ENCODE measurements around the gene NEDD9.

NEDD9 gene

DNA sequence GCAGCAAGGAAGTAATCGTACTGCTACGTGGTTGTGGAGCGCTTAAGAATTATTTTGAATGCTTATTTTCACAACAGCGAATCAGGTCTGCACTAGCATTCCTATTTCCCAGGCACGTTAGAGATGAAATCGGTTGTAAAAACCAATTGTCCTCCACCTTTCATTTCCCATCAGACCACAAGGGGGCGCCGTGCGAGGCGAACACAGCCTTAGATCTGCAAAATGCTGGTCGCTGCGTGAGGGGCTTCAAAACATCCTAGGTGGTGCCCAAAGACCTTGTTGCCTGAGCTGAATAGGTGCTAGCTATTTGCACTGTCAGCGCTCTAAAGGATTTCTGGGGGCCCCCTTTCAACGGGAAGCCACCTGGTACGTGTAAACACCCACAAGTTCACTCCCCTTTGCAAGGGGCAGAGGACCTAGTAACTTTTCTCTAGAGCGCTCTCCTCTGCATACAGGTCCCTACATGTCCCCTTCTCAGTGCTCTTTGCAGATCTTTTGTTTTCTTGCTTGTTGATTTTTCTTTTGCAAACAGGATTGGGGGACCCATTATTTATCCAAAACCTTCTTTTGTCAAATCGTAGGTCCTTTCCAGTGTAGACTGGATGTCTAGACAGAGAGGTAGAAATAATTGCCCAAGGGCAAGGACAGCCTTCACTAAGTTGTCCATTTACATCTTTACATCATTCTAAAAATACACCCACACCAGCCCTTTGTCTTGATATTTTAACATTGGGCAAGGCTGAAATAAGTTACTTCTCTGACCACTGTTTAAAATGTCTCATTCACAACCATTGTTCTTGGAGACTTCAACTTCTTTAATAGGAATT is 59.8 kb downstream of the NEDD9 start:
- no peak for DNase-seq

DNA sequence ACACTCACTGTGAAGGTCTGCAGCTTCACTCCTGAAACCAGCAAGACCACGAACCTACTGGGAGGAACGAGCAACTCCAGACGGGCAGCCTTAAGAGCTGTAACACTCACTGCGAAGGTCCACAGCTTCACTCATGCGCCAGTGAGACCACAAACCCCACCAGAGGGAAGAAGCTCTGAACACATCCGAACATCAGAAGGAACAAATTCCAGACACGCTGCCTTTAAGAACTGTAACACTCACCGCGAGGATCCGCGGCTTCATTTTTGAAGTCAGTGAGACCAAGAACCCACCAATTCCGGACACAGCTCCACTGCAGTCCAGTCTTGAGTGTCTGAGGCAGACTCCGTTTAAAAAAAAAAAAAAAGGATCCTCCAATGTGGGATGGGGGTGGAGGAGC is 60.5 kb downstream of the NEDD9 start:
- no peak for DNase-seq

DNA sequence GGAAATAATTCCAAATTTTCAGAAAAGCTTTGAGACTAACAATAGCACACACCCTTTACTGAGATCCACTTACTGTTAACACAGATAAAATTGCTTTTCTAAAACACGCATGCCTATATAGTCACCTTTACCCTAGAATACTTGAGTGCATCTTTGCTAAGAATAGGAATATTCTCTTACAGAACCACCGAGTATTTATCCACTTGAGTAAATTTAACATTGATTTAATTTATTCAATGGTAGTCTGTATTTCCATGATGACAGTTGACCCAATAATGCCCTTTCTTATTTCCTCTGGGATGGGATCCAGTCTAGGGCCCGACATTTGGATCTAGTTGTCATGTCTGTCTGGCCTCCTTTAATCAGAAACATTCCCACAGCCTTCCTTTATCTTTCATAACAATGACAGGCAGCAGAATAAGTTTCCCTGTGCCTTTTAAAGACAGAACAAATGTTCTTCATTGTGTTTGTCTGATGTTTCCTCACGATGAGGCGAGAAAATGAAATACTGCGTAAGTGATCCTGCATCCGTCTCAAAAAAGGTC is 64.3 kb downstream of the NEDD9 start:
- no peak for DNase-seq

DNA sequence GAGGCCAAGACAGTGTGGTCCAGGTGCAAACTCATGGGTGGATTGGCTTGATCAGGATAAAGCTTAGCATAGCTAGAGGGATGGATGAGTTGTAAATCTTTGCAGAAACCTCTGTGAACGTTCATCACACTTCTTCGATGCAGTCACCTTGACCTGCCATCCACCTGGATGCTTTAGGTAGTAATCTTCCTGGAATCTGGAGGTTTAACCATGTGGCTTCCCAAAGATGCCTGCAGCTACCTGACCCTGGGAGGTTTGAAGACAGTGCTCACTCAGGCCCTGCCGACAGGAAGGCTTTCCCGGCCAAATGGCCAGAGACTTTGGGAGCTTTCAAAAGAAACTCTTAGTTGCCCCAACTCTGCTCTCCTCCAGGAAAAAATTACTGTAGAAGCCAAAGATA is 65.5 kb downstream of the NEDD9 start:
- DNase-seq: no peak

DNA sequence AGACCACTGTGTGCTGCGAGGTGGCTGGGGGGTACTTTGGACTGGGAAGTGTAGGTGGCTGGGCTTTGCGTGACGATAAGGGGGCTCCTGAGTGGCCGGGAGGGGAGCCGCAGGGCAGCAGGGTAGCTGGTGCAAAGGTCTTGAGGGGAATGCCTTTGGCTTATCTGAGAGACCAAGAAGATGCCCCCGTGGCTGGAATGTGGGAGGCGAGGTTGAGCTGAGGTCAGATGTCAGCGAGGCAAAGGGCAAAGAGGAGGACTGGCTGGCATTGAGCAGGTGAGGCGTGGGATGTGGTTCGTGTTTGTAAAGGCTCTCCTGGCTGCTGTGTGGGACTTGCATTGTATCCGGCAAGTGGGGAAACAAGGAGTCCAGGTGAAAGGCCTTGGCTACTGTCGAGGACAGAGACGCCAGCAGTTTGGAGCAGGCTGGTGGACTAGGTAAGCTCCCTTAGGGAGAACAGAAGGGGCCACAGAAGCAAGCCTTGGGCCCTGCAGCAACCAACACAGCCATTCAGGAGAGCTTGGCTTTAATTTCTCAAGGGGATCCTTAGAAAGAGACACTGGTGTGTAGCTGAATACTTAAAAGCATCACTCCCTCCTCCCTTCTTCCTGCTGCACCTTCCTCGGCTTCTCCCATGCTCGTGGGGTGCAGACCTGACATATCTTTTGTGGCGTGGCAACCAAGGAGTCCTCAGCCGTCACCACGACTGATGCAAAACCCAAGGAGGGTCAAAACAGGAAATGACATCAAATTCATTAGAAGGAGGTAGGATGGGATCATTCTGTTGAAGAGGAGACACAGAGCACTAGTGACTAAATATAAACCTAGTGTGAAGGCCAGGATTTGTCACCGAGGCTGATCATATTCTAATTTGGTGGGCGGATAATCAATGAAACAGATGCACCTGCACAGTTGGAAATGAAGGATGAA is 67.5 kb downstream of the NEDD9 start:
- DNase-seq: no peak

DNA sequence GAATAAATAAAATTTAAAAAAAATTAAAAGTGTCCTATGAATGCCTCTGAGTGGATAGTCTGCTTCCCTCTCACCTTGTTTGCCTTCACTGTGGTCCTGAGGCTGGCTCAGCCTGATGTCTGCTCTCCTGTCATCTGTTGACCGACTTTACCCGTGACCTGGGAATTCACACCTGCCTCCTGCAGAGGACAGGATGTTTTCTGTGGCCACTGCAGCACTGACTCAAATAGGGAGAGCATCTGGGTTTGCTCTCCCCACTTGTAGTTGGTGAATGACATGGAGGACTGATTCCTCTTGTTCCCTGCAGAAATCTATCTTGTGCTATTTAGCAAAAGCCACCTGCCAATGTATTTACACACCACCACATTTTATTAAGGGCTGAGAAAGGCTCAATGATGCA is 68.5 kb downstream of the NEDD9 start:
- DNase-seq: no peak

DNA sequence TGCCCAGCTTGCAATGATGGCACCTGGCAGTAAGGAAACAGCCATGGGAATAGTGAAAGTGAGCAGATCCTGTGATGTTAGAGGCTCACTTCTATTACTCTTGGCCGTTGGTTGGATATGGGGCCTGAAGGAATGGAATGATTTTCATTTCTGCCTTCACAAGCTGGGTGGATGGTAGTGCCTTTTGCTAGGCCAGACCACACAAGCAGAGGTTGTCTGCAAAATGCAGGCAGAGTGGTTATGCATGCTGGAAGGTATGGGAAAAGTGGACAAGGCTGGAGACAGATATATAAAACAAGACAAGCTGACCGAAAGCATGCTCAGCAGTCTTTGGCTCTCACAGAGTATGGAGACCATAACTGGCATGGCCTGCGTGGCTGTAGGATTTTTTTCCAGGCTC is 70.2 kb downstream of the NEDD9 start:
- no peak for DNase-seq

DNA sequence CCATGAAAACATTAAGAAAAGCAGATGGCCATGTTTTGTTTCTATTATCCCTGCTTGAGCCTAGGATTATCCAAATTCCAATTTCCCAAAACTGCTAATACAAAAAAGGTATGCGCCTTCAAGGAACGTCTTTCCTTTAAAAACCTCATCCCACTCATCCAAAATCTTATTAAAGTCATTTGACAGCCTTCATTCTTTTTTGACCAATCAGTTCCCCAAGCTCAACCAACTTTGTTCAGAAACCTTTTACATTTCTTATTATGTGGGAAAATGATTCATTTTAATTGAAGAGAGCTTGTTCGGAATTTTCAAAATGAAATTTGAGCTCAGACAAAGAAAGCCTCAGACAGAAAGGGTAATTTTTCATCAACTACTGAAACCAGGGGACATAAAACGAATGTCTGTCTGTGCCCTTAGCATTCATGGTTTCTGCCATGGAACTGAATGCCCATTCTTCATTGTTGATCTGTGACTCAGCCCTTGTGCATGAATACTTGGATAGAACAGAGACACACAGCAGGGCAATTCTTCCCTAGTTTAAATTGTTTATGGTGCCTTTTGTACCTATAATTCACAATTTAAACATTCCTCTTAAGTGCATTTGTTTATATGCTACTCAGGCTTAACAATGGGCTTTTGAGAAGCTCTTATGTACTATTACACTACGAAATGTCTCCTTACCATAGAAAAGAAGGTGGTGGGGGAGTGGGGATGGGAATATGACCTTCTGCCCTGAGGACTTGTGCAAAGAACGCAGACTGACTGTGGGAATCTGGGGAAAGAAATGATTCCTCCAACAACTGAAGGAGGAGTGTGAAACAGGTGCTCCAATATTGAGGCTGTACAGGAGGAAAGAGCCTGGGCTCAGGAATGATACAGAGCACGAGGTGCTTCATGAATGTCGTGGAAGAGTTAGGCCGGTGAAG is 71.2 kb downstream of the NEDD9 start:
- no peak for DNase-seq

DNA sequence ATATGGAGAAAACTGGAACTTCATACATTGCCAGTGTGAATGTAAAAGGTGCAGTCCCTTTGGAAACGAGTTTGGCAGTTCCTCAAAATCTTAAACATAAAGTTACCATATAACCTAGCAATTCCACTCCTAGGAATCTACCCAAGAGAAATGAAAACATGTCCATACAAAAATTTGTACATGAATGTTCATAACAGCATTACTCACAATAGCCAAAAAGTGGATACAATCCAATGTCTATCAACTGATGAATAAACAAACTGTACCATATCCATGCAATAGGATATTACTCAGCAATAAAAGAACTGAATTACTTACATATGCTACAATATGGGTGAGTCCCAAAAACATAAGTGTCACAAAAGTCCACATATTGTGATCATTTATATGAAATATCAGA is 72.3 kb downstream of the NEDD9 start:
- no peak for DNase-seq

DNA sequence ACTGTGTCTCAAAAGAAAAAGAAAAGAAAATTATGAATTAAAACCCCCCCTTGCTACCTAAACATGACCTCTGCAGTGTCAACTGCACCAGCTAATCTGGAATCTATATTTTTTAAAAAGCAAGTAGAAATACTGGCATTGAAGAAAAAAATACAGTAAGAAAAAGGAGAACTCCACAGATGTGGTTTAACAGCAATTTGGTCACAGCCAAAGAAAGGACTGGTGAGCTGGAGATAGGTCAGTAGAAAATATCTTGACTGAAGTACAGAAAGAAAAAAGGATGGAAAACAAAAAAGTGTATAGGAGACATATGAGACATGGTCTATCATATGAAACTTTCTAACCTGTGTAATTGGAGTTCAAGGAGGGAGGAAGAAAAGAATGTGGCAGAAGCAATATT is 76.9 kb downstream of the NEDD9 start:
- DNase-seq: no peak

DNA sequence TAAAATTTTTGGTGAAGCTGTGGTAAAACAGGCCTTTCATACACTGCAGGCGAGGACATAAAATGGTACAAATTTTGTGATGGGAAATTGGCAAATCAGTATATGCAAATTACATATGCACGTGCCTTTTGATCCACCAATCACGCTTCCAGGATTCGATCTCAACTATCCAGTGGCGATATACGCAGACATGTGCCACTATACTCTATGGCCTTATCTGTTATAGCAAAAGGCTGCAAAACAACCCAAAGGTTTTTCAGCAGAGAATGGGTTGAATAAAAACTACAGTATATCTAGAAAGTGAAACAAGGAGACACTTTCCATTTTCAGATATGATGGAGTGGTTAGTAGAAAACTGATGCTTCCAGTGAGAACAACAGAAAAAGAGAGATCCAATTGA is 79.0 kb downstream of the NEDD9 start:
- DNase-seq: no peak

DNA sequence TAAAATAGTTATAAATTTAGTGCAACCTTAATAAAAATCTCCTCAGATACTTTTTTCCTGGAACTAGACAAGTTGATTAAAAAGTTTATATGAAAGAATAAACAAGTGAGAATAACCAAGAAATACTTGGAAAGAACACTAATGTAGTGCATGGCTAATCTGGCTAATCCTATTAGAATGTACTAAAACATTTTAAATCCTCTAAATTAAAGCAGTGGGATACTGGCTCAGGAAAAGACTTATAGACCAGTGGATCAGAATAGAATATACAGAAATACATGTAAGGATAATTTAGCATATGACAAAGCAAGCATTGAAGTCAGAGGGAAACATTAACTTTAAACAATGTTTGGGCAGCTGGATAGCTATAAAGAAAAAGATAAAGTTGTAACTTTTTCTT is 79.9 kb downstream of the NEDD9 start:
- DNase-seq: no peak

DNA sequence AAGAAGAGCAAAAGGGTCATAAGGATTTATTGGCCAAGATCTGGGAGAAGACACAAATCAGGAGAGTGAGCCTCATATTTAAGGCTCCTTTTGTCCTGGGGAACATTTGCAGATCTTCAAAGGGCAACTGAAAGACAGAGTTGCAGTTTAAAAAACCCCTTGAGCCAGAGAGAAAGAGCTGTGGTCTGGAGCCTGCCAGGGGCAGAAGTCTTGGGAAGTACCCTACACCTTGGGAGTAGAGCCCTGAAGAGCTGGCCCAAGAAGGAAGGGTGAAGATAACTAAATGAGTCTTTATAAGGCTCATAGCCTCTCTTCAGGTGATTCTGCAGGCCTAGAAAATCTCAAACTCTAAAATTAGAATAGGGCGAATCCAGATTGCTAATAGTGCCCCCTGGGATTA is 81.0 kb downstream of the NEDD9 start:
- DNase-seq: no peak

DNA sequence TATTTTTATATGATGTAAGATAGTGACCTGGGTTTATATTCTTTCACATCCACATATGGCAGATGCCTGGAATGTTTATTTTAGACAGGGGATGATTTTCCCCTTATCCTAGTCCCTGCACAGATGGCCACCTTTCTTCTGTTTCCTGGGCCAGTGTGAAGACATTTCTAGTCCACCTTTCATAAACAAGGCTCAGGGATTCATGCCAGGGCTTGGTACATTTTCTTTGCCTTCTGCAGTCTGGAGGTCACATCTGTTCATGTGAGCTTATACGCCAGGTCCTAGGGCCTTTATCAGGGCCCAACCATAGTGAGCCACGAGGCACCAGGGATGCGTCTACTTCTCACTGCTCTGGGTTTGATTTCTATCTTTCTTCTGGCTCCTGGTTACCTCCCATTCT is 82.9 kb downstream of the NEDD9 start:
- no peak for DNase-seq

DNA sequence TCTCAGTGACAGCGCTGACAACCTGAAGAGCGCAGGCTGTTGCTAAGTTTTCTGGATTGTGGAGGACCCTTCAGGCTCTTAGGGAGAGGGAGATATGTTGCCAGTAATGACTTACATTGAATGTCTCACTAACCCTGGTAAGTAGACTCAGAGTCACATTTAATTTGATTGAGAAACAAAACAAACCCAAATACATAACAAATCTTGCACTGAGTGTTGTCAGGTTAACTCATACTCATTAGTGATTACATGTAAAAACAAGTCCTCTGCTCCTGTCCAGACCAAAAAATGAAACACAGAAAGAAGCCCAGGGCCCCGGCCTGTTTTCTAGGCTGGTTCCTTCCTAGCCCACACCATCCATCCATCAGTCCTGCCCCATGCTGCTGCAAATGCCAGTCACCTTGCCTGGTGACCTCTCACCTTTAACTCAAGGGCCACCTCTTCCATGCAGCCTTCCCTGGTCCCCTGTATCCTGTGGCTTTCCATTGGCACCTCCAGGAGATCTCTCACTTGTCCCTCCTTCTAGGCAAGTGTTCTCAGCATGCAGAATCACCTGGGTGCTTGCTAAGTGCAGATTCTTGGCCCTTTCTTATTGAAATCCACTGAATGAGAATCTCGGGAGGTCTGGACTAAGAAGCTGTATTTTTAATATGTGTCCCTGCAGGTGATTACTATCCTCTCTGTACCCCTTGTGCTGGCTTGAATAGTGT is 86.2 kb downstream of the NEDD9 start:
- DNase-seq: no peak

DNA sequence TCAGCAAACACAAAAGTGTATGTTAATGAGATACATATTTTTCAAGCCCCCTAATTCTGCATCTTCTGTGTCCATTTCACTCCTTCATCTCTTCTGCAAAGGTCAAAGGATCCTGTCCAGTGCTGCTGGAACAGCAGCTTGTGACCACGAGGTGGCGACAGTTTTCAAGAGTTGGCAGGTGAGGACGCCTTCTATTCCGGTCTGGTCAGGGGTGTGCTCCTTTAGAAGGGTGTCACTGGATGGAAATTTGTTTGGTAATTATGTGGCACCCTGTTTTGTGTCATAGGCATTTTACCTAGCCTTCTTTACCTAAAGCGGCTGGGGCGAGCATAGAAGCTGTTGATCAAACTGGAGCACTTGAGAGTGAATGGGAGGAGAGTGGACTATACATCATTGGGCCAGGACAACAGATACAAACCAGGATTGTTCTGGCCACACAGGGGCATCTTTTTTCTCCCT is 88.0 kb downstream of the NEDD9 start:
- no peak for DNase-seq

DNA sequence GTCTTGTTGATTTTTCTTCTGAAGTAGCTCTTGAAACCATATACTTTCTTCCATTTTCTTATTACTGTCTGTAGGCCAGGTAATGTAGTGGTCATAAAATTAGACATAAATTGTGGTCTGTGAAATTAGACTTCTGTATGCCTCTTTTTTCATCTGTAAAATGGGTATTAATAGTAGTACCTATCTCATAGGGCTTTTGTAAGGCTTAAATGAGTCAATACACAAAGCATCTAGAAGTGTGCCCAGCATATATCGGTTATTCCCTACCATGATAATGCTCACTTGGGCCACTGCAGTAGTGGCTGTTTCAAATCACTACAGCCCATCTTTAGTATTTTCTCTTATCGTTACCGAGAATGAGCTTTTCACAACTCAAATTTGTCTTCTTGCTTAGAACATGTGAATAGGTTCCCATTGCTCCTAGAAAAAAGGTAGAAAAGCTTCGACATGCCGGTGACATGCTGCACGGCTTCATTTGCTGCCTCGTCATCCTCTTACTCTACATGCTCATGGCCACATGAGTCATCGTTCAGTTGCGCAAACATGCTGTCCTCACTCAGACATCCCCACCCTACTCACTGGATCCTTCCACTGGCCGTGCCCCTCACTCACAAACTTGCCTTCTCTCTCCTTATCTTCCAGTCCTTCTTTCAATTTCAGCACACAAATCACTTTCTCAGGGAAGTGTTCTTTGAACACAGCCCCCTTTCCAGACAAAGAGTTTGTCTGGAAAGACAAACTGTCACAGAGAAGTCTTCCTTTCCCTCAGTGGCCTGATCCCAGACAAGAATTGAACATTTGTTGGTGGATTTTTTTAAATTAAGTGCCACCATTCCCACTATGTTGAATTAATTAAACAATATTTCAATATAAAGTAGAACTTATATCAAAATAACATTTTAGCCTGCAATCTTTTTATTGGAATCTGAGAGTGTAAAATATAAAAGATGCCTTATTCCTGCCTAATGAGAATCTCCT is 88.8 kb downstream of the NEDD9 start:
- no peak for DNase-seq

DNA sequence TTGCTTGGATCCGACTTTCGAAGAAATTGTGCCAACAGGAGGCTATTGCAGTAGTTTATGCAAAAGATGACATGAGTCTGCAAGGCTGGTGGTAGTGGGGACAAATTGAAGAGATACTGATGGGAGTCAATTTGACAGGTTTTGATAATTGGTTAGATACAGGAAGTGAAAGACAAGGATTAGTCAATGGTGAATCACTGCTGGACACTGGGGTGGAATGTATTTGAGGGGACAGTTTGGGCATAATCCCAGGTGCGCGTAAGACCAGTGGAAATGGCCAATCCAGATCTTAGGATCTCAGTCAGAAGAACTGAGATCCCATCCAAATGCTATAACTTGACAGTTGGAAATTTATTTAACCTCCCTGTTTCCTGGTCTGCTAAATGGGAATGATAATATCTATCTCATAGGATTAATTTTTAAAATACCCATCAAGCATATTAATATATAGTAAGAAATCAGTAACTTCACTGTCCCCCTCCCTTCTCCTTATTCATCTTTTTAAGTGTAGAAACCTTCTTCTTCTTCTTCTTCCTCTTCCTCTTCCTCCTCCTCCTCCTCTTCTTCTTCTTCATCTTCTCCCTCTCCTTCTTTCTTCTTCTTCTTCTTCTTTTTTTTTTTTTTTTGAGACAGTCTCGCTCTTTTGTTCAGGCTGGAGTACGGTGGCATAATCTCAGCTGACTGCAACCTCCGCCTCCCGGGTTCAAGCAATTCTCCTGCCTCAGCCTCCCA is 90.0 kb downstream of the NEDD9 start:
- no peak for DNase-seq

DNA sequence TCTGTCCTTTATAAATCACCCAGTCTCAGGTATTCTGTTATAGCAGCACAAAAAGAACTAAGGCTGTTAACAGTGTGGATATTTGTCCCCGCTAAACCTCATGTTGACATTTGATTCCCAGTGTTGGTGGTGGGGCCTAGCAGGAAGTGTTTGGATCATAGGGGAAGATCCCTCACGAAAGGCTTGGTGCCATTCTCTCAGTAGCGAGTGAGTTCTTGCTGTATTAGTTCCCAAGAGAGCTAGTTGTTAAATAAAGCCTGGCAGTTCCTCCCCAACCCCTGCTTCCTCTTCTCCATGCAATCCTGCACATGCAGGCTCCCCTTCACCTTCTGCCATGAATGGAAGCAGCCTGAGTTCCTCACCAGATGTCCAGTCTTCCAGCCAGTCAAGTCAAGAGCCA is 91.2 kb downstream of the NEDD9 start:
- no peak for DNase-seq

DNA sequence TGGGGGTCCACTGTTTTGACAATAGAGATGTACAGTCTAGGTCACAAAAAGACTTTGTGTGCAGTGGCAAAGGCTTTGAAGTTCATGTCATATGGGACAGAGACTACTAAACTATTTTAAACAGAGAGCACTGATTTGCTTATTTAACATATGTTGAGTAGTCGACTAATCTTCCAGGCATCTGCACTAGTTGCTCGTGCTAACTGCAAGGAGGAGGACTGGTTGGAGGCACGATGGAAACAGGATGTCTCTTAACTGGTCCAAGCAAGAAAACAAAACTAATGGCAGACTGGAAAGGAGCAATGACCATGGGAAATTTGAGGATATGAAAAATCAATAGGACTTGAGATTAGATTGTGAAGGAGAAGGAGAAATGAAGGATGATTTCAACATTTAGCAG is 92.4 kb downstream of the NEDD9 start:
- no peak for DNase-seq

All from activated gamma-delta T cell (primary cell).